Esophagus squamous epithelium (tissue), 5 donors: ENCODE results near the gene FAM72C. TPM values are rescaled to one million over a fixed set of nuclear protein-coding genes. Genes with fewer than 3 reads are reported as not detected.
"Not testable (repeated sequence)": the region's sequence is repeated elsewhere in the genome, so short reads cannot be mapped to it uniquely, and the experiment has no call there.

Experiments used
- DNase-seq: peaks from one replicate; lab custom pipeline; 2025; lab: John Stamatoyannopoulos, UW
- H3K27ac ChIP-seq, 4 donors: fragments of 200-600 bp; sonication (generic); one replicate each; pipeline ENCODE4 v1.5.1; 2016 to 2019; ENCODE audit warnings: mild to moderate bottlenecking in 1 of 4
- H3K27me3 ChIP-seq, 4 donors: fragments of 200-600 bp; sonication (generic); 1 replicate in 3 of 4; 2 replicates in 1 of 4; pipeline versions ENCODE4 v1.5.1 to v1.6.0; 2017 to 2021; ENCODE audit warnings: antibody characterized with exemption in 1 of 4
- H3K36me3 ChIP-seq, 3 donors: fragments of 200-600 bp; sonication (generic); one replicate each; pipeline ENCODE4 v1.5.1; 2016 to 2019
- H3K4me1 ChIP-seq, 3 donors: fragments of 200-600 bp; sonication (generic); one replicate each; pipeline ENCODE4 v1.5.1; 2017 to 2019
- H3K4me3 ChIP-seq, 4 donors: fragments of 200-600 bp; sonication (generic); 1 replicate in 3 of 4; 2 replicates in 1 of 4; pipeline ENCODE4 v1.5.1; 2016 to 2019; ENCODE audit warnings: mild to moderate bottlenecking in 2 of 4, moderate library complexity in 1 of 4
- H3K9me3 ChIP-seq, 3 donors: fragments of 200-600 bp; sonication (generic); one replicate each; pipeline ENCODE4 v1.5.1; 2016 to 2019
- WGBS, 2 donors: methylation state at CpG; one replicate each; pipeline ENCODE4 v1.1.5; 2018; 5-methylcytosine and 5-hydroxymethylcytosine counted together
- intact Hi-C: fragments of 100-400 bp; cut with DNase I; formaldehyde crosslinking; loops from one replicate; pipeline ENCODE4 v1.15.0; 2022
- total RNA-seq, 4 donors: library from RNA; depleted of rRNA; stranded (reverse); fragments of >200 nt; gene quantifications; one replicate each; pipeline ENCODE4 v1.1.0, GENCODE V29; 2016
- donor health status: DM: yes; HTN: yes; CAD: no.

FAM72C gene
- total RNA-seq, 4 donors from 2014 or later, result 0.64 to 2.1 (median 1.2) TPM; not detected in 1

DNA sequence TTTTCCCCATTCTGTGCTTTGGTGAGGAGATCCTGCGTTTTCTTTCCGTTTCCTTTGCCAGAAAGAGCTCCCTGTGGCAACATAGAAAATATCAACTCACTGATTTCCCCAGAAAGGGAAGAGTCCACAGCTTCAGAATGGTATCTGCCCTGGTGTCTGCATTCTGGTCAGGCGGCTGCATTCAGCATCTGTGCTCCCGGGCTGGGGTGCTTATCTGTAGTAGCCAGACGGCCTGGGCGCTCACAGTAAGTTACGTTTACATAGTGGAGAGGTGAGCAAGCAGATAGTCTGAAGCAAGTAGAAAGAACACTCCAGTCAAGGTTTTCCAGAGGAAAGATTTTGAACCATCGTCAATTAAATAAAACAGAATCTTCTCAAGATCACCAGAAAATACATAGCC, 29.3 kb upstream of the FAM72C start:
- H3K27ac ChIP-seq, intact Hi-C loops, DNase-seq, H3K4me3 ChIP-seq, H3K27me3 ChIP-seq, H3K36me3 ChIP-seq, H3K9me3 ChIP-seq, H3K4me1 ChIP-seq: not testable (repeated sequence)
- WGBS, 2 donors, result no CpG with 5 or more reads among the region's 8 CpGs

DNA sequence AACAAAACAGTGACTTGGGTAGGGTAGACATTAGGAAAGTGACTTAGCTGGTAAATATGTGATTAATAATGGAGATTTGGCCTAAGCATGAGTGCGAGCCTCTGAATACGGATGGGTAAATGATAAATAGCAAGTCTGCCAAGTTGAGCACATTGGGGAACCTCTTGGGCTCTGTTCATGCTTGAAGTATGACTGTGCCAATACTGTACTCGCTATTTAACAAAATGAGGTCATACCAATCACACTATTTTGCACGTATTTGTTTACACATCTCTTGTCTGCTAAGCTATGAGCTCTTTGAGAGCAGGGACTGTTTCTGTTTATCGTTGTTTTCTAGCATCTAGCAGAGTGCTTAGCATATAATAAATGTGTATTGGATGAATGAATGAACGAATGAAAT, 24.2 kb upstream of the FAM72C start:
- H3K4me3 ChIP-seq, H3K27me3 ChIP-seq, H3K9me3 ChIP-seq, intact Hi-C loops, DNase-seq, H3K4me1 ChIP-seq, H3K36me3 ChIP-seq, H3K27ac ChIP-seq: not testable (repeated sequence)
- WGBS, 2 donors, result no CpG with 5 or more reads among the region's 6 CpGs

DNA sequence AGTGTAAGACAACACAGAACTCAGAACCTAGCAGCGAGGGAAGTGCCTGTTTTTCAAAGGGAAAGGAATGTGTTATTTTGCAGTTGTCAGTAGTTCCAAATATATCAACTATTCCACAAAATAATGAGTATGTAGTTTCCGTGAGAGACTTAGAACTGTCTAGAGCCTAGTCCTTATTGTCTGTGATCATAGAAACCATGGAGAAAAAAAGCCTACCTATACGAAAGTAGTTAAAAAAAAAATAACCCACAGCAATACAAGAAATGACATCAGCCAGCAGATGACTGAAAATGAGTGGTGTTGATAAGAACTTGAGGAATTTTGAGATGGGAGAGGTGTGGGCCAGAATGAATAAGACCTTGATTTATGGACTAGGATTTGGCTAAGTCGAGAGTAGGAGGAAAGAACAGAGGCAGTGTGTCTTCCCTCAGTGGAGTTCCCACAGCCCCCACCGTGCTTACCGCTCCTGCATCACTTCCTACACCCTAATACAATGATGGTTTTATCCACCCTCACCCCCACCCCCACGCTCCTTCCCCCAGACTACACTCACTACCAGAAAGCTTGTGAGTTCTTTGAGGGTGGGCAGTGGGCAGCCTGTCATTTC, 21.6 kb upstream of the FAM72C start:
- H3K9me3 ChIP-seq, H3K27ac ChIP-seq, H3K4me3 ChIP-seq, H3K27me3 ChIP-seq, DNase-seq, intact Hi-C loops, H3K4me1 ChIP-seq, H3K36me3 ChIP-seq: not testable (repeated sequence)
- no CpG with 5 or more reads among the region's 7 CpGs for WGBS, 2 donors

DNA sequence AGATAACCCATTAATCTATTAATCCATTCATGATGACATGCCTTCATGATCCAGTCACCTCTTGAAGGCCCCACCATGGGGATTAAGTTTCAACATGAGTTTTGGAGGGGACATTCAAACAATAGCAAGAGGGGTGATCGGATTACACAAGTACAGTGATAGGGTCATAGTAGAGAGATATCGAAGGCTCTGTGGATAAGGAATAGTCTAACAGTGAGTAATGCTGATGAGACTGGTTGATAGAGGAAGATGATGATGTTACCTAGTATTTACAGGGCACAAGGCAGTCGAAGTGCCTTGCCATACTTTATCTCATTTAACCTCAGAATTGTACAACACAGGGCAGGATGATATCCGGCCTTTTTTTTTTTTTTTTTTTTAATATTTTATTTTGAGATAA, 18.9 kb upstream of the FAM72C start:
- no CpG with 5 or more reads among the region's 4 CpGs for WGBS, 2 donors
- not testable (repeated sequence) for DNase-seq

DNA sequence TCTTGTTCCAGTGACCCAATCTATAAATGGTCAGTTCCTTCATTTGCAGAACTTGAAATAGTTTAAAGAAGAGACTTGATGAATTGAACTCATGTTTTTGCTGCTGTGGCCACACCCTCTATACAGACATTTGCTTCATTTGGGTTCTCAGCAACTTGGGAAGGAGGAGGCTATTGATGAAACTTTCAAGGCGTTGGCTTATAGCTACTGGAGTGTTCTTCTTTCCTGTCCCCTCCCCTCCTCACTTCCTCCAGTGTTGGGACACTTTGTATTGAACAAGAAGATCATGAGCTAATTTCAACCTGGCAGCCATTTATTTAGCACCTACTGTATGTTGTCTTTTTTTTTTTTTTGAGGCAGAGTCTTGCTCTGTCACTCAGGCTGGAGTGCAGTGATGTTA, 17.9 kb upstream of the FAM72C start:
- DNase-seq, H3K27ac ChIP-seq, intact Hi-C loops, H3K36me3 ChIP-seq, H3K27me3 ChIP-seq, H3K4me3 ChIP-seq, H3K4me1 ChIP-seq, H3K9me3 ChIP-seq: not testable (repeated sequence)
- no CpG with 5 or more reads among the region's 1 CpG for WGBS, 2 donors

More for the DNA sequence above, 18.9 kb upstream of the FAM72C start:
- H3K27ac ChIP-seq, H3K36me3 ChIP-seq, H3K27me3 ChIP-seq, H3K4me1 ChIP-seq, intact Hi-C loops, H3K4me3 ChIP-seq, H3K9me3 ChIP-seq: not testable (repeated sequence)

DNA sequence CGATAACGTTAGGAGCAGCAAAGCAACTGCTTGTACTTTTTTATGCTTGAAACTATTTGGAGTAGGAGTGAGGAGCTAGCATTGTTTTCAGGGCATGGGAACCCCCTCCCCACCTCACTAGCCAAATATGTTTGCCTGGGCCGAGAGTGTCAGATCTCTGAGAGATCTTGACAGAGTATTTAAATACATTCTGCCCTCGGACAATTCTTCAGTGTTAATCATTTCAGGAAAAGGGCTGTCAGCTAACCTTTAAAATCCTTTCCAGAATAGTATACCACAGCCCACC, 17.6 kb upstream of the FAM72C start:
- DNase-seq, H3K4me1 ChIP-seq, H3K4me3 ChIP-seq, H3K27me3 ChIP-seq, H3K9me3 ChIP-seq, H3K27ac ChIP-seq, H3K36me3 ChIP-seq, intact Hi-C loops: not testable (repeated sequence)
- no CpG with 5 or more reads among the region's 4 CpGs for WGBS, 2 donors

DNA sequence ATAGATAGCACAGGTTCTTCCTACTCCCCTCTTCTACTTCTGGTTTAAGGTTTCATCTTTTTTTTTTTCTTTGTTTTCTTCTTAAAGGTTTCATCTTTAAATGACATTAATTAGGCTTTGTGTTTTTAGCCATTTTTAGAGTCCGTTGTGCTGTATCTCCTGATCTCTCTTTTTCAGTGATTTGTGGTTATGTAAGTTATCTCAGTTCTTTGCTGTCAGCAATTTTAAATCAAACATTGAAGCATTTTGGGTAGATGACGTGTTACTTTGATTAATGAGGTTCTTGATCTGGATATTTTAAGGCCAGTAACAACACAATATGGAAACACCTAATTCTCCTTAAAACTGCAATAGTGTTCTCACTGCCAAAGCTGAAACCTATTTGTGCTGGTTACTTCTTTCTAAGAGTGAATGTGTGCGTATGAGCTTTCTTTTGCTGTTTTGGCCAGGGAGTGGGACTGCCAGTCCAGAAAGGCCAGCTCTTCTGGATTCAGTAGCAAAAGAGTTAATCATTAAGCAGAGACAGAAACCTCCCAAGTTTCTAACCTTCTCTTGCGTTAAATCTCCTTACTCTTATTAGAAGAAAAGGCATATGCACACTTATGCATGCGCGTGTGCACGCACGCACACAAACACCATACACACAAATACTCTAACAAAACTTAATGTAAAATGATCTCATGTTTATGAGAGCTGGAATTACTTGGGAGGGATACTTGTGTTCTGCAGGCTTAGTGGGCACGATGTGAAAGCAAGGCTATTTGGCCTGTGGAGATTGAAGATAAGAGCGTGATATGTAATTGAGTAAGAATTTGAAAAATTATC, 17.0 kb upstream of the FAM72C start:
- intact Hi-C loops, result not testable (repeated sequence)

DNA sequence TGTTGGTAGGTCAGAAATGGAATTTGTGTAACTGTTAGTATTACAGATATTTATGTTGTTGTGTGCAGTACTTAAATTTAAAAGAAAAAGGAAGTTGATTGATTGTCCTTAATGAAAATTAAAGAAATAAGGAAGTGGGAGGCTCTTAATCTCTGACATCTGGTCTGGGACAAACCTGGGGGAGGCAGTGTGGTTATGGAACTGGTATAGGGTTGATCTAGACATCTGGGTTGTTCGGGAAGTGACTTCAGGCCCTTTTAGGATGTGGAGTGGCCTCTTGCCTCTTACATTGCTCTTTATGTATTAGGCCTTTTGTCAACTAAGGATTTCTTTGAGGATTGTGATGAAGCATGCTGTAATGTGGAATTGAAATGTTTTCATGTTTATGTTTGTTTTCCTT, 16.1 kb upstream of the FAM72C start:
- H3K27ac ChIP-seq, H3K36me3 ChIP-seq, intact Hi-C loops, H3K27me3 ChIP-seq, H3K4me3 ChIP-seq, DNase-seq, H3K9me3 ChIP-seq, H3K4me1 ChIP-seq: not testable (repeated sequence)
- no CpG with 5 or more reads among the region's 1 CpG for WGBS, 2 donors

More for the DNA sequence above, 17.0 kb upstream of the FAM72C start:
- H3K4me1 ChIP-seq, H3K27ac ChIP-seq, H3K9me3 ChIP-seq, H3K36me3 ChIP-seq, DNase-seq, H3K27me3 ChIP-seq, H3K4me3 ChIP-seq: not testable (repeated sequence)
- no CpG with 5 or more reads among the region's 10 CpGs for WGBS, 2 donors

DNA sequence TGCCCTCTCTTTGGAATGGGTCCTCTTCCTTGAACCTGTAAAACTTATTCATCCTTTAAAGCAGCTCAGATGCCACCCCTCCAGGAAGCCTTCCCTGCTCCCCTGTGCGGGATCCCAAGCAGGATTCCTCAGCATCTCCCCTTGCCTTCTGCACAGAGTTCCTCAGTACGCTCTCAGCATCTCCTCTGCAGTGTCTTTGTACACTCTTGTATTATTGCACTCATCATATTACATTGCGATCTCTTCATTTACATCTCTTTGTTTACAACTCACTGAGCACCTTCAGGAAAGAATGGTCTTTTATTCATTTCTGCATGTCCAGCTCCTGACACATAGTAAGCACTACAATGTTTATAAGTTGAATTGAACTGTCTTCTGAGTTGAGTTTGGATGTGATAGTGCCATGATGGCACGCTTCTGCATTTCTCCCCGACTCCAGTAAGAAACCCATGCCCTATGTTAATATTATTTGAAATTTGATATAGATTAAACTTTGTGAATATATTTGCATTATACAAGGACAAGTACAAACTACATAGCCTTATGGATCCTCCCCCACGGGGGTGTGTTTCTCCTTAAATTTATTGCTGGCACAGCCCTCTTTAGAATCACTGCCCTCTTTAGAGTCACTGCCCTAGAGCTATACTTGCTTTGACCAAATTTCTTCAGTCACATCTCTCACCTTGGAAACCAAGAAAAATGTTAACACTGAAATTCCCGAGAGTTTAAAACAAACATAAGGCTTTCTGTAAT, 13.1 kb upstream of the FAM72C start:
- H3K4me1 ChIP-seq, H3K9me3 ChIP-seq, H3K27ac ChIP-seq, H3K4me3 ChIP-seq, H3K36me3 ChIP-seq, H3K27me3 ChIP-seq, DNase-seq, intact Hi-C loops: not testable (repeated sequence)
- WGBS, 2 donors, result 93 to 95% methylated on average over 3 of the region's 7 CpGs

DNA sequence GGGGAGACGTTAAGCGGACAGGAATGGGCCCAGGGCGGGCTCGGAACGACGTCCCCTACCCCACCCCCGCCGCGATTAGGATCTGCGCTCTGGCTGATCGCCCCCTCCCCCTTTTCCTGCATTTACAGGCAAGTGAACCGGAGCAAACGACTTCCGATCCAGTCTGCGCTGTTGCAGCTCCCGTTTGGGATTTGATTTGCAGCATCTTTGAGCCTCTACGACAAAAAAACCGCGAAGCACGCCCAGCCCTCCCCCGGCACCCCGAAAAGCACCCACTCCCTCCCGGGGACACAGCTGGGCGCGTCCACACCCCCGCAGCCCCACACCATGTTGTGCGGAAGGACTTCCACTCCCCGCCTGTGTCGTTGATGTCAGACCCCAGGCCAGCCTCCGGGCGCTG, 2.6 kb upstream of the FAM72C start:
- DNase-seq, H3K27me3 ChIP-seq, H3K36me3 ChIP-seq, H3K9me3 ChIP-seq, intact Hi-C loops, H3K4me1 ChIP-seq: not testable (repeated sequence)
- peak overlapping the region in 1 of 4 donors; percentile 50 for H3K27ac ChIP-seq
- no CpG with 5 or more reads among the region's 31 CpGs for WGBS, 2 donors
- peak overlapping the region in 3 of 4 donors; percentile 25 to 60 (median 49) for H3K4me3 ChIP-seq

DNA sequence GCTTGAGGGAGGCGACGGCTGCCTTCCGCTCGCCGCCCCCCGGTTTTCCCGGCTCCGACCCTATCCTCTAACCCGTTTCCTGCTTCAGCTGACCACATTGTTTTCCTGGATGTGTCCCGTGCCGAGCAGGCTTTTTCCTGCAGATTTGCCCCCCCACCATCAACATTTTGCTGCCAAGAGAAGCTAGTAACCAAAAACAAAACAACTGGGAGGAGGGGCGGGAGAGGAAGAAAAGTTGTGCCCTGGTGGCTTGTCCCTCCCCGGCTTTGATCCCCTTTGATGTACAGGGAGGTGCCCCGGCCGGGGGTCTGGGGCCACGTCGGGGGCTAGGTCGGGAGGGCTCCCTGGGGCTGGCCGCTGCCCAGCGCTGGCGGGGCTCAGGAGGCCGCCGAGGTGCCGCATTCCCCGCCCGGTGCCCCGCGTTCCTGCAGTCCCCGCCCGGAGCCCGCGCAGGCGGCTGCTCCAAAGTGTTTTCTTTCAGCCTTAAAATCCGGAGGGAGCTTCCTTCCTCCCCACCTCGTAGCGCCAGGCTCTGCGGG, 2.2 kb upstream of the FAM72C start:
- H3K27me3 ChIP-seq, DNase-seq, intact Hi-C loops, H3K9me3 ChIP-seq, H3K4me1 ChIP-seq, H3K36me3 ChIP-seq: not testable (repeated sequence)
- peak overlapping the region; percentile 18 to 60 (median 37) for H3K4me3 ChIP-seq
- peak overlapping the region in 1 of 4 donors; percentile 50 for H3K27ac ChIP-seq
- WGBS, 2 donors, result no CpG with 5 or more reads among the region's 37 CpGs

DNA sequence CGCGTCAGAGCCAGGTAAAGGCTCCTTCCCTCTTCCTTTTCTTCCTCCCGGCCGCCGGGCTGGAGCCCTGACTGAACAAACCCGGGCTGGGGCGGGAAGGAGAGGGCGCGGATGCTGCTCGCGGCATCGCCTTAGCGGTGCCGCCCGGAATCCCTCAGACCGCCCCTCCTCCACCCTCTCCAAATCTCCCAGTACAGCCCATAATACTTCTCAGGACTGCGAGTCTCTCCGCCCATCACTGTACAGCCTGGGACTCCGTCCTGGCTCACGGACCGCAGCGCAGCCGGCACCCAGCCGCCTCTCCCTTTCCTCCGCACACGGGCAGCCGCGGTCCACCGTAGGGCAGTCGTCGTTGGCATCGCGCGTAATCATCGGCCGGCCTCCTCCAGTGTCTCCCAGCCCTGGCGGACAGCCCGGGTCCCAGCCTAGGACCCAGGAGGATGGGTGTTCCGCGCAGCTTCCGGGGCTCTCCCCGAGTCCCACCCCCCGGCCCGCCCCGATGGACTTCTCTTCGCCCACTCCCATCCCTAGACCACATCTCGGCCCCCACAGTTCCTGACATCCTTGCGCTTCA, 1.1 kb upstream of the FAM72C start:
- H3K27ac ChIP-seq, H3K4me1 ChIP-seq, H3K4me3 ChIP-seq, H3K9me3 ChIP-seq, intact Hi-C loops, H3K36me3 ChIP-seq, DNase-seq, H3K27me3 ChIP-seq: not testable (repeated sequence)
- WGBS, 2 donors, result no CpG with 5 or more reads among the region's 48 CpGs
